ENCODE measurements around the gene PTPN3. TPM values are rescaled to one million over a fixed set of nuclear protein-coding genes. Genes with fewer than 3 reads are reported as not detected.

PTPN3 gene
- total RNA-seq, 2 donors from 2014 or later: 6.9 to 7.9 TPM

DNA sequence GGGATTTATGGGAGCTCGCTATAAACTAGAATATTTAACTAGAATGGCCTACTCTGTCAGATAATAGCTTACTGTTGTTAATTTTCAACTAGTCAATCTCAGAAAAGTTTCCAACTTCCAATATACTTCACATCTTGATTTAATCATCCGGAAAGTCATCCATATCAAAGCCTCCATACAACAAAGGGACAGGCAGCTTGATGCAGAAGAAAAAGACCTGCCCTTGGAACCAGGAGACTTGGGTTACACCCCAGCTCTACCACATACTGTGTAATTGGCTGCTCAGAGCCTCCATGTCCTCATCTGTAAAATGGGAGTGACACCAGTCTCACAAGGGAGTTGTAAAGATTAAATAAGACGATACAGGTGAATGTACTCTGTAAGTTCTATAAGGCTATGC lies 1.9 kb downstream of the PTPN3 start:
- no peak overlapping the region for H3K27ac ChIP-seq
- H3K27me3 ChIP-seq: no peaks in the 10 kb centered on the region
- peaks cover 0 to 14% of the 10 kb centered on the region in 2 donors for H3K4me1 ChIP-seq
- H3K9me3 ChIP-seq: no peaks in the 10 kb centered on the region
- DNase-seq (ENCODE audit: low spot score): no peak
- no peak overlapping the region for H3K4me3 ChIP-seq
- TF ChIP-seq CTCF (IDR thresholded peaks at IDR 0.05): no peak
- no peaks in the 10 kb centered on the region for H3K36me3 ChIP-seq

- no peaks in the 10 kb centered on the region for H3K36me3 ChIP-seq
- H3K27me3 ChIP-seq: no peaks in the 10 kb centered on the region
- TF ChIP-seq CTCF (IDR thresholded peaks at IDR 0.05): no peak
- no peak for DNase-seq (ENCODE audit: low spot score)
- H3K4me1 ChIP-seq: peaks cover 0 to 14% of the 10 kb centered on the region in 2 donors
- no peaks in the 10 kb centered on the region for H3K9me3 ChIP-seq
- no peak overlapping the region for H3K27ac ChIP-seq
- H3K4me3 ChIP-seq: no peak overlapping the region
Measured at GRCh38 chr9:109493648-109494047, 4.5 kb downstream of the PTPN3 start.

- no peak overlapping the region for H3K27ac ChIP-seq
- H3K4me1 ChIP-seq: peaks cover 0 to 10% of the 10 kb centered on the region in 2 donors
- TF ChIP-seq CTCF (IDR thresholded peaks at IDR 0.05): no peak
- H3K27me3 ChIP-seq: no peaks in the 10 kb centered on the region
- H3K4me3 ChIP-seq: no peak overlapping the region
- no peaks in the 10 kb centered on the region for H3K36me3 ChIP-seq
- no peak for DNase-seq (ENCODE audit: low spot score)
- no peaks in the 10 kb centered on the region for H3K9me3 ChIP-seq
Measured at GRCh38 chr9:109491590-109491989, 6.5 kb downstream of the PTPN3 start.

- Histone ChIP-seq H3K9me3 (no peaks in the 10 kb centered on the region), H3K27me3 (no peaks in the 10 kb centered on the region), H3K36me3 (no peaks in the 10 kb centered on the region), H3K4me3 (no peak overlapping the region), H3K4me1 (peaks cover 0 to 10% of the 10 kb centered on the region in 2 donors), H3K27ac (no peak overlapping the region)
- no peak for TF ChIP-seq CTCF (IDR thresholded peaks at IDR 0.05)
- no peak for DNase-seq (ENCODE audit: low spot score)
Measured at GRCh38 chr9:109488791-109489492, 9.2 kb downstream of the PTPN3 start.

- no peak overlapping the region for H3K4me3 ChIP-seq
- no peaks in the 10 kb centered on the region for H3K36me3 ChIP-seq
- H3K4me1 ChIP-seq: peaks cover 0 to 10% of the 10 kb centered on the region in 2 donors
- no peaks in the 10 kb centered on the region for H3K9me3 ChIP-seq
- no peak for TF ChIP-seq CTCF (IDR thresholded peaks at IDR 0.05)
- no peaks in the 10 kb centered on the region for H3K27me3 ChIP-seq
- H3K27ac ChIP-seq: no peak overlapping the region
- no peak for DNase-seq (ENCODE audit: low spot score)
Measured at GRCh38 chr9:109488351-109488750, 9.8 kb downstream of the PTPN3 start.

- TF ChIP-seq CTCF (IDR thresholded peaks at IDR 0.05): no peak
- DNase-seq (ENCODE audit: low spot score): no peak
- H3K4me1 ChIP-seq: peaks cover 0 to 10% of the 10 kb centered on the region in 2 donors
- H3K27ac ChIP-seq: no peak overlapping the region
- no peak overlapping the region for H3K4me3 ChIP-seq
- no peaks in the 10 kb centered on the region for H3K27me3 ChIP-seq
- H3K9me3 ChIP-seq: no peaks in the 10 kb centered on the region
- no peaks in the 10 kb centered on the region for H3K36me3 ChIP-seq
Measured at GRCh38 chr9:109487247-109487646, 10.9 kb downstream of the PTPN3 start.
